HCT116 (cell line): ENCODE measurements around the gene OOSP4A. TPM values are rescaled to one million over a fixed set of nuclear protein-coding genes. Genes with fewer than 3 reads are reported as not detected.

ENCODE experiments used
- ATAC-seq: fragments of 200-7000 bp; cut with Tn5 transposase; 2 replicates; pipeline ENCODE4 v1.9.1; 2020; ENCODE audit warnings: mild to moderate bottlenecking, moderate library complexity
- BruUV-seq: library from RNA; stranded (reverse); fragments of 400-500 nt; replicated peaks from 2 replicates; lab custom pipeline; 2021; lab: Mats Ljungman, UMichigan
- CTCF ChIA-PET: fragments of 300-600 bp; sonication (Branson Sonifier 250); formaldehyde crosslinking; loops from one replicate; lab custom pipeline; 2021; ENCODE audit warnings: antibody characterized with exemption; lab: Charles Lee
- POLR2A ChIA-PET: fragments of 300-600, 350-600 bp; sonication (Branson Sonifier 250); formaldehyde crosslinking; loops from one replicate; lab custom pipeline; 2021; ENCODE audit warnings: antibody characterized with exemption; lab: Charles Lee
- RAD21 ChIA-PET, 2 experiments: fragments of 300-600 bp; sonication (Branson Sonifier 250); formaldehyde crosslinking; loops; one replicate each; lab custom pipeline; 2023; ENCODE audit warnings: low total read pairs in 2 of 2; ENCODE audit not compliant: uncharacterized antibody in 2 of 2, unreplicated experiment in 2 of 2, low non-redundant PET in 1 of 2; lab: Charles Lee
- DNase-seq: peaks from one replicate; pipeline ENCODE4 v3.0.0-alpha.2; 2010; ENCODE audit warnings: low read depth, low spot score
- H2AFZ ChIP-seq: fragments of 200-600 bp; shearing (Covaris generic), sonication (generic); 2 replicates; pipeline ENCODE4 v1.6.1; 2017; ENCODE audit warnings: low read depth, mixed run types, mixed read lengths, antibody characterized with exemption, low read length; ENCODE audit not compliant: poor library complexity, severe bottlenecking
- H3K27ac ChIP-seq: 2 replicates; pipeline ENCODE4 v1.5.1; 2012; ENCODE audit warnings: low read depth, low read length
- H3K27me3 ChIP-seq: fragments of 200-600 bp; sonication (generic); 2 replicates; pipeline ENCODE4 v1.6.1; 2016; ENCODE audit warnings: mixed run types, low read length, mixed read lengths; ENCODE audit not compliant: insufficient read depth
- H3K36me3 ChIP-seq, 2 experiments: fragments of 200-500 bp in 1 of 2; fragments of 200-600 bp in 1 of 2; sonication (Bioruptor generic) in 1 of 2; sonication (generic) in 1 of 2; 2 replicates each; pipeline versions ENCODE4 v1.5.1 to v1.6.1; 2014 to 2016; ENCODE audit warnings: low read length in 2 of 2, inconsistent platforms in 1 of 2, mixed read lengths in 1 of 2, mixed run types in 1 of 2; ENCODE audit not compliant: insufficient read depth in 2 of 2, control insufficient read depth in 1 of 2
- H3K4me1 ChIP-seq, 2 experiments: fragments of 200-600 bp in 1 of 2; sonication (generic) in 1 of 2; 2 replicates each; pipeline versions ENCODE4 v1.5.1 to v1.6.1; 2012 to 2017; ENCODE audit warnings: low read length in 2 of 2, inconsistent platforms in 1 of 2, mild to moderate bottlenecking in 1 of 2, mixed read lengths in 1 of 2, mixed run types in 1 of 2, moderate library complexity in 1 of 2; ENCODE audit not compliant: insufficient read depth in 2 of 2, control insufficient read depth in 1 of 2
- H3K4me2 ChIP-seq: fragments of 200-600 bp; sonication (generic); 2 replicates; pipeline ENCODE4 v1.6.1; 2017; ENCODE audit warnings: mixed run types, low read length, mixed read lengths
- H3K4me3 ChIP-seq, 2 experiments: fragments of 200-600 bp in 1 of 2; sonication (generic) in 1 of 2; replicated peaks in 1 of 2; 2 replicates each; pipeline ENCODE4 v1.5.1; 2011 to 2016; ENCODE audit warnings: low read length in 2 of 2, control low read depth in 1 of 2, low read depth in 1 of 2, mild to moderate bottlenecking in 1 of 2, mixed read lengths in 1 of 2, mixed run types in 1 of 2
- H3K79me2 ChIP-seq: fragments of 200-600 bp; sonication (generic); 2 replicates; pipeline ENCODE4 v1.6.1; 2017; ENCODE audit warnings: mild to moderate bottlenecking, mixed run types, low read length, moderate library complexity, mixed read lengths; ENCODE audit not compliant: insufficient read depth
- H3K9ac ChIP-seq: fragments of 200-600 bp; sonication (generic); 2 replicates; pipeline ENCODE4 v1.6.1; 2016; ENCODE audit warnings: low read length, mixed read lengths
- H3K9me2 ChIP-seq: fragments of 200-600 bp; sonication (generic), shearing (Covaris generic); 2 replicates; pipeline ENCODE4 v1.6.1; 2017; ENCODE audit warnings: mixed run types, mild to moderate bottlenecking, moderate library complexity; ENCODE audit not compliant: insufficient read depth
- H3K9me3 ChIP-seq, 2 experiments: fragments of 200-500 bp in 1 of 2; fragments of 200-600 bp in 1 of 2; sonication (Bioruptor generic) in 1 of 2; sonication (generic) in 1 of 2; 2 replicates each; pipeline ENCODE4 v1.6.1; 2014 to 2017; ENCODE audit warnings: low read length in 2 of 2, mixed read lengths in 2 of 2, inconsistent platforms in 1 of 2, low read depth in 1 of 2, mild to moderate bottlenecking in 1 of 2, mixed run types in 1 of 2, moderate library complexity in 1 of 2; ENCODE audit not compliant: control insufficient read depth in 1 of 2, insufficient read depth in 1 of 2
- H4K20me1 ChIP-seq: fragments of 200-600 bp; sonication (generic), shearing (Covaris generic); 2 replicates; pipeline ENCODE4 v1.6.1; 2017; ENCODE audit warnings: mixed run types, mild to moderate bottlenecking, moderate library complexity; ENCODE audit not compliant: insufficient read depth
- ATF3 ChIP-seq: IDR thresholded peaks from 2 replicates; pipeline ENCODE4 v1.6.1; 2012
- CTCF ChIP-seq, 3 experiments: fragments of 200-600 bp in 1 of 3; sonication (generic) in 1 of 3; IDR thresholded peaks in 2 of 3; conservative IDR thresholded peaks in 1 of 3; 2 replicates each; pipeline ENCODE4 v1.5.1; 2012 to 2017; ENCODE audit warnings: low read depth in 2 of 3, low read length in 2 of 3, antibody characterized with exemption in 1 of 3, borderline replicate concordance in 1 of 3, control low read depth in 1 of 3, mild to moderate bottlenecking in 1 of 3, mixed read lengths in 1 of 3, mixed run types in 1 of 3, moderate library complexity in 1 of 3; ENCODE audit not compliant: insufficient read depth in 1 of 3
- ELF1 ChIP-seq: IDR thresholded peaks from 2 replicates; pipeline ENCODE4 v1.6.1; 2012; ENCODE audit warnings: low read depth, borderline replicate concordance
- JUND ChIP-seq: IDR thresholded peaks from 2 replicates; pipeline ENCODE4 v1.6.1; 2012
- REST ChIP-seq: IDR thresholded peaks from 2 replicates; pipeline ENCODE4 v1.6.1; 2012; ENCODE audit warnings: low read depth
- SIN3A ChIP-seq: IDR thresholded peaks from 2 replicates; pipeline ENCODE4 v1.6.1; 2012; ENCODE audit warnings: low read depth
- SP1 ChIP-seq: IDR thresholded peaks from 2 replicates; pipeline ENCODE4 v1.6.1; 2012; ENCODE audit warnings: low read depth
- ZBTB33 ChIP-seq: IDR thresholded peaks from 2 replicates; pipeline ENCODE4 v1.6.1; 2011; ENCODE audit warnings: mild to moderate bottlenecking, low read length, moderate library complexity; ENCODE audit not compliant: insufficient replicate concordance; ENCODE audit errors: extremely low read depth
- ZFX ChIP-seq: fragments of 450-650 bp; IDR thresholded peaks from 2 replicates; pipeline ENCODE4 v1.6.1; 2017
- ZNF274 ChIP-seq: fragments of 200-500 bp; sonication (Bioruptor generic); IDR thresholded peaks from 2 replicates; pipeline ENCODE4 v1.6.1; 2014; ENCODE audit warnings: mild to moderate bottlenecking, low read depth, low read length, inconsistent platforms
- intact Hi-C: fragments of 100-400 bp; cut with micrococcal nuclease; formaldehyde crosslinking; loops from 2 replicates; pipeline ENCODE4 v1.10.0; 2022
- total RNA-seq: library from RNA; stranded (reverse); gene quantifications from one replicate; pipeline ENCODE4 v1.2.1, GENCODE V29; 2021; ENCODE audit not compliant: unreplicated experiment

The OOSP4A gene
- total RNA-seq, 1 experiment from 2014 or later: not detected

- CTCF ChIA-PET: no interaction called here
- no TSS peak for BruUV-seq
- Histone ChIP-seq H3K79me2 (no peaks in the 10 kb centered on the region), H4K20me1 (no peaks in the 10 kb centered on the region), H3K4me1 (0 out of 4 replicates have a peak, but pooled peaks cover 0 to 3% of the 10 kb centered on the region in 2 experiments), H3K9me2 (no peaks in the 10 kb centered on the region), H3K27ac (no peak overlapping the region), H3K4me3 (no peak overlapping the region), H3K9ac (no peak overlapping the region), H3K4me2 (no peak overlapping the region), H3K36me3 (no peaks in the 10 kb centered on the region), H3K27me3 (no peaks in the 10 kb centered on the region), H2AFZ (no peak overlapping the region), H3K9me3 (no peaks in the 10 kb centered on the region)
- intact Hi-C loops: no loop called here
- RAD21 ChIA-PET: no interaction called here
- no peak for TF ChIP-seq ZNF274
- no peak for TF ChIP-seq SP1
- no peak for TF ChIP-seq JUND
- no peak for TF ChIP-seq CTCF (IDR thresholded peaks at IDR 0.05 in 2 of 3, conservative IDR thresholded peaks at IDR 0.05 in 1 of 3; ENCODE audit: borderline replicate concordance in 1 of 3, insufficient read depth in 1 of 3, low read depth in 2 of 3, low read length in 2 of 3)
- no peak for TF ChIP-seq ZBTB33
- no peak for TF ChIP-seq ELF1
- no peak for TF ChIP-seq ZFX
- TF ChIP-seq REST: no peak
- no peak for TF ChIP-seq SIN3A
- TF ChIP-seq ATF3: no peak
- POLR2A ChIA-PET: no interaction called here
- DNase-seq: no peak
- ATAC-seq: no peak
These were observed 6.7 kb upstream of the OOSP4A start for GRCh38 chr11:59957094-59957493.
